ENCODE measurements around the gene TMEM208.

GRCh38 chr16:67248073-67248400 lies 21.1 kb downstream of the TMEM208 start:
- TF ChIP-seq, protein P1, sequence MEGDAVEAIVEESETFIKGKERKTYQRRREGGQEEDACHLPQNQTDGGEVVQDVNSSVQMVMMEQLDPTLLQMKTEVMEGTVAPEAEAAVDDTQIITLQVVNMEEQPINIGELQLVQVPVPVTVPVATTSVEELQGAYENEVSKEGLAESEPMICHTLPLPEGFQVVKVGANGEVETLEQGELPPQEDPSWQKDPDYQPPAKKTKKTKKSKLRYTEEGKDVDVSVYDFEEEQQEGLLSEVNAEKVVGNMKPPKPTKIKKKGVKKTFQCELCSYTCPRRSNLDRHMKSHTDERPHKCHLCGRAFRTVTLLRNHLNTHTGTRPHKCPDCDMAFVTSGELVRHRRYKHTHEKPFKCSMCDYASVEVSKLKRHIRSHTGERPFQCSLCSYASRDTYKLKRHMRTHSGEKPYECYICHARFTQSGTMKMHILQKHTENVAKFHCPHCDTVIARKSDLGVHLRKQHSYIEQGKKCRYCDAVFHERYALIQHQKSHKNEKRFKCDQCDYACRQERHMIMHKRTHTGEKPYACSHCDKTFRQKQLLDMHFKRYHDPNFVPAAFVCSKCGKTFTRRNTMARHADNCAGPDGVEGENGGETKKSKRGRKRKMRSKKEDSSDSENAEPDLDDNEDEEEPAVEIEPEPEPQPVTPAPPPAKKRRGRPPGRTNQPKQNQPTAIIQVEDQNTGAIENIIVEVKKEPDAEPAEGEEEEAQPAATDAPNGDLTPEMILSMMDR (IDR thresholded peaks at IDR 0.05), result no peak
- TF ChIP-seq POLR2A (IDR thresholded peaks at IDR 0.05), result no peak
